Keratinocyte (primary cell): ENCODE results near the gene TAF1B. TPM values are rescaled to one million over a fixed set of nuclear protein-coding genes. Genes with fewer than 3 reads are reported as not detected.

ENCODE experiments used
- DNase-seq: peaks from one replicate; pipeline ENCODE4 v3.0.0-alpha.2; 2011; ENCODE audit warnings: low read depth, missing footprints, low spot score
- FAIRE-seq: peaks from 2 replicates; lab custom pipeline; 2011; peaks lifted over from hg19 to GRCh38; lab: Jason Lieb, UNC
- H2AFZ ChIP-seq: 2 replicates; pipeline ENCODE4 v1.6.0; 2012; ENCODE audit warnings: low read length, control low read depth, inconsistent platforms; ENCODE audit not compliant: control insufficient read depth
- H3K27ac ChIP-seq: 2 replicates; pipeline ENCODE4 v1.5.1; 2011; ENCODE audit warnings: low read length; ENCODE audit not compliant: control insufficient read depth, insufficient read depth
- H3K27me3 ChIP-seq: 3 replicates; pipeline ENCODE4 v1.6.0; 2011; ENCODE audit warnings: low read length; ENCODE audit not compliant: control insufficient read depth, insufficient read depth; ENCODE audit errors: extremely low read depth
- H3K36me3 ChIP-seq, 2 experiments: 2 replicates in 1 of 2; 3 replicates in 1 of 2; pipeline ENCODE4 v1.5.1; 2011; ENCODE audit warnings: low read length in 2 of 2, mild to moderate bottlenecking in 1 of 2; ENCODE audit not compliant: control insufficient read depth in 2 of 2, insufficient read depth in 2 of 2; ENCODE audit errors: extremely low read depth in 1 of 2
- H3K4me1 ChIP-seq: 3 replicates; pipeline ENCODE4 v1.5.1; 2011; ENCODE audit warnings: low read length; ENCODE audit not compliant: control insufficient read depth, insufficient read depth; ENCODE audit errors: extremely low read depth
- H3K4me2 ChIP-seq: 3 replicates; pipeline ENCODE4 v1.6.0; 2011; ENCODE audit warnings: low read depth, low read length; ENCODE audit not compliant: control insufficient read depth, insufficient read depth; ENCODE audit errors: extremely low read depth
- H3K4me3 ChIP-seq, 3 experiments: fragments of 200-600 bp in 1 of 3; sonication (generic) in 1 of 3; 2 replicates in 2 of 3; 3 replicates in 1 of 3; pipeline ENCODE4 v1.5.1; 2011 to 2016; ENCODE audit warnings: low read length in 3 of 3, mild to moderate bottlenecking in 3 of 3, control low read depth in 2 of 3, inconsistent platforms in 1 of 3, low read depth in 1 of 3, mixed read lengths in 1 of 3, mixed run types in 1 of 3, moderate library complexity in 1 of 3; ENCODE audit not compliant: control insufficient read depth in 2 of 3, insufficient read depth in 2 of 3; ENCODE audit errors: extremely low read depth in 1 of 3
- H3K79me2 ChIP-seq: 2 replicates; pipeline ENCODE4 v1.6.0; 2012; ENCODE audit warnings: low read length; ENCODE audit not compliant: control insufficient read depth, insufficient read depth
- H3K9ac ChIP-seq: 3 replicates; pipeline ENCODE4 v1.6.0; 2011; ENCODE audit warnings: low read length; ENCODE audit not compliant: control insufficient read depth, insufficient read depth; ENCODE audit errors: extremely low read depth
- H3K9me1 ChIP-seq: 3 replicates; pipeline ENCODE4 v1.6.0; 2011; ENCODE audit warnings: low read length; ENCODE audit not compliant: control insufficient read depth, insufficient read depth; ENCODE audit errors: extremely low read depth
- H3K9me3 ChIP-seq: 2 replicates; pipeline ENCODE4 v1.5.1; 2012; ENCODE audit warnings: low read depth, low read length; ENCODE audit not compliant: control insufficient read depth
- H4K20me1 ChIP-seq: 3 replicates; pipeline ENCODE4 v1.6.0; 2011; ENCODE audit warnings: low read length; ENCODE audit not compliant: control insufficient read depth, insufficient read depth; ENCODE audit errors: extremely low read depth
- EZH2 ChIP-seq: IDR thresholded peaks from one replicate; pipeline ENCODE4 v1.6.1; 2012; ENCODE audit warnings: inconsistent platforms, mild to moderate bottlenecking, low read length, moderate library complexity
- dilution Hi-C: fragments of 300-500 bp; cut with MboI; formaldehyde crosslinking; loops from one replicate; pipeline ENCODE4 v1.7.0; 2020; ENCODE audit warnings: low sequenced_read_pairs; ENCODE audit not compliant: extremely low pct_ligation_motif_present
- polyA plus RNA-seq, 5 experiments: library from polyadenylated mRNA; depleted of rRNA in 3 of 5; stranded (reverse) in 3 of 5; stranded (forward) in 1 of 5; unstranded in 1 of 5; fragments of >200 nt; gene quantifications; 1 replicate in 1 of 5; 2 replicates in 3 of 5; 3 replicates in 1 of 5; pipeline versions ENCODE4 v1.2.1 to v1.2.3, GENCODE V29; 2011 to 2012; ENCODE audit warnings: missing spikeins in 2 of 5, low read depth in 1 of 5, low replicate concordance in 1 of 5
- TF ChIP-seq, protein P1 (sequence below), 3 experiments: IDR thresholded peaks in 1 of 3; conservative IDR thresholded peaks in 1 of 3; optimal IDR thresholded peaks in 1 of 3; 2 replicates in 2 of 3; 3 replicates in 1 of 3; pipeline versions ENCODE3 to v1.5.1; 2011; ENCODE audit warnings: low read length in 3 of 3, mild to moderate bottlenecking in 3 of 3, moderate library complexity in 2 of 3, control low read depth in 1 of 3, inconsistent platforms in 1 of 3; ENCODE audit not compliant: insufficient read depth in 2 of 3; ENCODE audit errors: extremely low read depth in 1 of 3

TAF1B gene
- polyA plus RNA-seq, 1 donor (not counting 4 experiments of a cell fraction or from before 2014, with no cell fraction given) = 16.5 TPM

- dilution Hi-C loops = no loop called here
- H3K36me3 ChIP-seq = peaks cover 0 to 3% of the 10 kb centered on the region in 2 experiments
- TF ChIP-seq EZH2 = no peak
- TF ChIP-seq, protein P1, sequence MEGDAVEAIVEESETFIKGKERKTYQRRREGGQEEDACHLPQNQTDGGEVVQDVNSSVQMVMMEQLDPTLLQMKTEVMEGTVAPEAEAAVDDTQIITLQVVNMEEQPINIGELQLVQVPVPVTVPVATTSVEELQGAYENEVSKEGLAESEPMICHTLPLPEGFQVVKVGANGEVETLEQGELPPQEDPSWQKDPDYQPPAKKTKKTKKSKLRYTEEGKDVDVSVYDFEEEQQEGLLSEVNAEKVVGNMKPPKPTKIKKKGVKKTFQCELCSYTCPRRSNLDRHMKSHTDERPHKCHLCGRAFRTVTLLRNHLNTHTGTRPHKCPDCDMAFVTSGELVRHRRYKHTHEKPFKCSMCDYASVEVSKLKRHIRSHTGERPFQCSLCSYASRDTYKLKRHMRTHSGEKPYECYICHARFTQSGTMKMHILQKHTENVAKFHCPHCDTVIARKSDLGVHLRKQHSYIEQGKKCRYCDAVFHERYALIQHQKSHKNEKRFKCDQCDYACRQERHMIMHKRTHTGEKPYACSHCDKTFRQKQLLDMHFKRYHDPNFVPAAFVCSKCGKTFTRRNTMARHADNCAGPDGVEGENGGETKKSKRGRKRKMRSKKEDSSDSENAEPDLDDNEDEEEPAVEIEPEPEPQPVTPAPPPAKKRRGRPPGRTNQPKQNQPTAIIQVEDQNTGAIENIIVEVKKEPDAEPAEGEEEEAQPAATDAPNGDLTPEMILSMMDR (optimal IDR thresholded peaks at IDR 0.05 in 1 of 3, IDR thresholded peaks at IDR 0.05 in 1 of 3, conservative IDR thresholded peaks at IDR 0.05 in 1 of 3; ENCODE audit: extremely low read depth in 1 of 3, insufficient read depth in 2 of 3, low read length in 3 of 3) = no peak
- H3K4me3 ChIP-seq = no peak overlapping the region
- H3K27ac ChIP-seq = no peak overlapping the region
- FAIRE-seq (no peak), DNase-seq (no peak)
- no peak overlapping the region for H3K4me2 ChIP-seq
- H3K79me2 ChIP-seq = no peaks in the 10 kb centered on the region
- no peak overlapping the region for H3K9ac ChIP-seq
- no peaks in the 10 kb centered on the region for H3K27me3 ChIP-seq
- H3K4me1 ChIP-seq = peaks cover 16% of the 10 kb centered on the region
- no peaks in the 10 kb centered on the region for H3K9me1 ChIP-seq
- no peaks in the 10 kb centered on the region for H4K20me1 ChIP-seq
- no peak overlapping the region for H2AFZ ChIP-seq
- H3K9me3 ChIP-seq = no peaks in the 10 kb centered on the region
Observed at GRCh38 chr2:9937258-9937657, 94.0 kb downstream of the TAF1B start.

DNA sequence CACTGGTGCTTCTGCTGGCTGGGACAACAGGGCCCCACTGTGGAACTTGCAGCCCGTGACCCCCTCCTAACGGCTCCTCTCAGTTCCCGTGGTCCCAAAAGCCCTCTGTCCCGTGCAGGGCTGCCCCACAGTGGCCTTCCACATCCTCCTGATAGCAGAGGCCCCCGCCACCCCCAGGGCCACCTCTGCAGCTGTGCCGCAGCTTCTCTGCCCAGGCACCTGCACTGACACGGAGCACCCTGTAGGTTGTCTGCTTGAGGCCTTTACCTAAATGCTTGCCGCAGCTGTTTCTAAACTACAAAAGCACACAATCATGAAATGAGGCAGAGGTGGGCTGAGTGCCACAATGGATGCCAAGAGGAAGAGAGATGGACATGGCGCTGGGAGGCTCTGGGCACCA lies 94.7 kb downstream of the TAF1B start:
- H3K4me1 ChIP-seq = peaks cover 16% of the 10 kb centered on the region
- H3K4me3 ChIP-seq = no peak overlapping the region
- H3K36me3 ChIP-seq = peaks cover 0 to 1% of the 10 kb centered on the region in 2 experiments
- H2AFZ ChIP-seq = no peak overlapping the region
- dilution Hi-C loops = no loop called here
- no peaks in the 10 kb centered on the region for H3K27me3 ChIP-seq
- FAIRE-seq (no peak), DNase-seq (no peak)
- H3K9me1 ChIP-seq = no peaks in the 10 kb centered on the region
- H3K9ac ChIP-seq = no peak overlapping the region
- TF ChIP-seq EZH2 = no peak
- TF ChIP-seq, protein P1 (optimal IDR thresholded peaks at IDR 0.05 in 1 of 3, IDR thresholded peaks at IDR 0.05 in 1 of 3, conservative IDR thresholded peaks at IDR 0.05 in 1 of 3; ENCODE audit: extremely low read depth in 1 of 3, insufficient read depth in 2 of 3, low read length in 3 of 3) = no peak
- H3K4me2 ChIP-seq = no peak overlapping the region
- H3K79me2 ChIP-seq = no peaks in the 10 kb centered on the region
- no peak overlapping the region for H3K27ac ChIP-seq
- no peaks in the 10 kb centered on the region for H4K20me1 ChIP-seq
- H3K9me3 ChIP-seq = no peaks in the 10 kb centered on the region
